ENCODE results near the gene TSHZ2. TPM values are rescaled to one million over a fixed set of nuclear protein-coding genes. Genes with fewer than 3 reads are reported as not detected.
A peak's percentile ranks its signal among the peaks of the same experiment; 100 is the strongest.

The TSHZ2 gene
- total RNA-seq, 3 donors from 2014 or later, result 31.7 to 106 (median 59.6) TPM

DNA sequence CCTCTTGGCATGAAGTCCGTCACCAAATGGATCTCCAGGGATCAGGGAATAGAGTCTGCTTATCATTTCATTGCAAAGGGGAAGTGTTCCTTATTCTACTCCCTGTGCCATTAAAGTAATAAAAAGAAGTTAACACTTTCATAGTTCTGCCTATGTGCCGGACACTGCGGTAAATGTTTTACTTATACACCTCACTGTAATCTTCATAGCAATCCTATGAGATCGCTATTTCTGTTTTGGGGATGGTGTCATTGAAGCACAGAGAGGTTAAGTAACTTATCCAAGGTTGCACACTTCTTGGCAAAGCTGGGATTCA is 177.7 kb downstream of the TSHZ2 start:
- Histone ChIP-seq H3K27ac (peak overlapping the region; percentile 3 to 5), H3K4me1 (peaks cover 0 to 11% of the 10 kb centered on the region in 2 donors), H3K36me3 (no peaks in the 10 kb centered on the region), H3K4me3 (peak overlapping the region in 1 of 3 donors; percentile 6), H3K27me3 (no peaks in the 10 kb centered on the region), H3K9me3 (no peaks in the 10 kb centered on the region)
- TF ChIP-seq POLR2A (IDR thresholded peaks at IDR 0.05) (no peak), POLR2AphosphoS5 (IDR thresholded peaks at IDR 0.05) (no peak)
- DNase-seq (ENCODE audit: low spot score in 2 of 2), result no peak
- intact Hi-C loops (cut with DNase I; ENCODE audit: low total_unique reads), result no loop called here

DNA sequence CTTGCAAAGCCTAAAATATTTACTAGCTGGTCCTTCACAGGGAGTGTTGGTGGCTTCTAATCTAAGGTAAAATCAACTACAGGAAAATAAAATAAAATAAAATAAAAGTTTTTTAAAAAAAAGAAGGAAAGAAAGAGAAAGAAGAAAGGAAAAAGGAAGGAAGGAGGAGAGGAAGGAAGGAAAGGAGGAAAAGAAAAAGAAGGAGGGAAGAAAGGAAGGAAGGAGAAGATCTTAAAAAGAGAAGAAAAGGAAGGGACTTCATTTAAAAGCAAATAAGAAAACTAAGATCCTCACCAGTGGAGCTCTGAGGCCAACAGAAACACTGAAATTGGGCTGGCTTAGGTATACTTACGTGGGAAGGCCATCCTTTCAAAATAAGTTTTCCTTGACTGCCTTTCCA is 178.4 kb downstream of the TSHZ2 start:
- peaks cover 0 to 11% of the 10 kb centered on the region in 2 donors for H3K4me1 ChIP-seq
- DNase-seq (ENCODE audit: low spot score in 2 of 2), result no peak
- H3K36me3 ChIP-seq, result no peaks in the 10 kb centered on the region
- TF ChIP-seq, protein P1, sequence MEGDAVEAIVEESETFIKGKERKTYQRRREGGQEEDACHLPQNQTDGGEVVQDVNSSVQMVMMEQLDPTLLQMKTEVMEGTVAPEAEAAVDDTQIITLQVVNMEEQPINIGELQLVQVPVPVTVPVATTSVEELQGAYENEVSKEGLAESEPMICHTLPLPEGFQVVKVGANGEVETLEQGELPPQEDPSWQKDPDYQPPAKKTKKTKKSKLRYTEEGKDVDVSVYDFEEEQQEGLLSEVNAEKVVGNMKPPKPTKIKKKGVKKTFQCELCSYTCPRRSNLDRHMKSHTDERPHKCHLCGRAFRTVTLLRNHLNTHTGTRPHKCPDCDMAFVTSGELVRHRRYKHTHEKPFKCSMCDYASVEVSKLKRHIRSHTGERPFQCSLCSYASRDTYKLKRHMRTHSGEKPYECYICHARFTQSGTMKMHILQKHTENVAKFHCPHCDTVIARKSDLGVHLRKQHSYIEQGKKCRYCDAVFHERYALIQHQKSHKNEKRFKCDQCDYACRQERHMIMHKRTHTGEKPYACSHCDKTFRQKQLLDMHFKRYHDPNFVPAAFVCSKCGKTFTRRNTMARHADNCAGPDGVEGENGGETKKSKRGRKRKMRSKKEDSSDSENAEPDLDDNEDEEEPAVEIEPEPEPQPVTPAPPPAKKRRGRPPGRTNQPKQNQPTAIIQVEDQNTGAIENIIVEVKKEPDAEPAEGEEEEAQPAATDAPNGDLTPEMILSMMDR (IDR thresholded peaks at IDR 0.05), result no peak
- TF ChIP-seq POLR2AphosphoS5 (IDR thresholded peaks at IDR 0.05), result no peak
- no peaks in the 10 kb centered on the region for H3K27me3 ChIP-seq
- intact Hi-C loops (cut with DNase I; ENCODE audit: low total_unique reads), result no loop called here
- H3K4me3 ChIP-seq, result no peak overlapping the region
- H3K27ac ChIP-seq, result peak overlapping the region in 1 of 2 donors; percentile 24
- no peaks in the 10 kb centered on the region for H3K9me3 ChIP-seq

DNA sequence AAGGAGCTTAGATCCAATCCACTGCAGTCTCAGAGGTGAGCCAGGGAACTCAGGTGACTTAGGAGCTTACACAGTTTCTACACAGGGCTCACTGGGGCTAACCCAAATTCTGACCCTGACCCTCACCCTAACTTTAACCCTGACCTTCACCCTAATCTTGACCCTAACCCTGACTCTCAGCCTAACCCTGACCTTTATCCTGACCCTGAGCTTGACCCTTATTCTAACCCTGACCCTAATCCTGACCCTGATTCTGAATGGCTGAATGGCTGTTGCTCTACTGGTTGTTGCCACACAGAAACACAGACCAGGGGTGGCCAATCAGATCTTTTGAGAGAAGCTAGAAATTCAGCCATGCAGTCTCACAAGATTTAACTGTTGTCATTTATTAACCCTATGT is 180.1 kb downstream of the TSHZ2 start:
- peaks cover 0 to 11% of the 10 kb centered on the region in 2 donors for H3K4me1 ChIP-seq
- no peak overlapping the region for H3K4me3 ChIP-seq
- no peaks in the 10 kb centered on the region for H3K27me3 ChIP-seq
- H3K36me3 ChIP-seq, result no peaks in the 10 kb centered on the region
- H3K9me3 ChIP-seq, result no peaks in the 10 kb centered on the region
- DNase-seq (ENCODE audit: low spot score in 2 of 2), result no peak
- no peak overlapping the region for H3K27ac ChIP-seq
- TF ChIP-seq POLR2A (IDR thresholded peaks at IDR 0.05) (no peak), POLR2AphosphoS5 (IDR thresholded peaks at IDR 0.05) (no peak)
- TF ChIP-seq, protein P1 (IDR thresholded peaks at IDR 0.05), result no peak
- intact Hi-C loops (cut with DNase I; ENCODE audit: low total_unique reads), result no loop called here

DNA sequence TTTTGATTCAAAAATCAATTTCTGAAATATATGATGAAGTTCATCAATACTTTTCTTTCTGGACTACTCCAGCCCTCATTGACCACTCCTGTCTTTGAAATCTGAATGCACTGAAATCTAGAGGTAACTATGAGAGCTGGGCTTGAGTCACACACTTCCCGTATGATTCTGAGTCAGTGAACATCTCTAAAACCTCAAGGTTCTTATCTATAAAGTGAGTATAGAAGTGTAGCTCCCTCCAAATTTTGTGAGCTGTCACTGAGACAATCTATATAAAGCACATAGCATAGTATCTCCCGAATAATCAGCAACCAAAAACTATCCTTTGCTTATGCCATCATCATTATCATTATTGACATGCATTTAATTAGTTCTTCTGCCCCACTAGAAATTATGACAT is 182.4 kb downstream of the TSHZ2 start:
- no peak overlapping the region for H3K27ac ChIP-seq
- H3K27me3 ChIP-seq, result no peaks in the 10 kb centered on the region
- no peak for TF ChIP-seq POLR2A (IDR thresholded peaks at IDR 0.05)
- no peak for TF ChIP-seq POLR2AphosphoS5 (IDR thresholded peaks at IDR 0.05)
- TF ChIP-seq, protein P1 (IDR thresholded peaks at IDR 0.05), result no peak
- H3K9me3 ChIP-seq, result no peaks in the 10 kb centered on the region
- intact Hi-C loops (cut with DNase I; ENCODE audit: low total_unique reads), result no loop called here
- H3K4me3 ChIP-seq, result no peak overlapping the region
- H3K4me1 ChIP-seq, result peaks cover 0 to 11% of the 10 kb centered on the region in 2 donors
- H3K36me3 ChIP-seq, result no peaks in the 10 kb centered on the region
- no peak for DNase-seq (ENCODE audit: low spot score in 2 of 2)

DNA sequence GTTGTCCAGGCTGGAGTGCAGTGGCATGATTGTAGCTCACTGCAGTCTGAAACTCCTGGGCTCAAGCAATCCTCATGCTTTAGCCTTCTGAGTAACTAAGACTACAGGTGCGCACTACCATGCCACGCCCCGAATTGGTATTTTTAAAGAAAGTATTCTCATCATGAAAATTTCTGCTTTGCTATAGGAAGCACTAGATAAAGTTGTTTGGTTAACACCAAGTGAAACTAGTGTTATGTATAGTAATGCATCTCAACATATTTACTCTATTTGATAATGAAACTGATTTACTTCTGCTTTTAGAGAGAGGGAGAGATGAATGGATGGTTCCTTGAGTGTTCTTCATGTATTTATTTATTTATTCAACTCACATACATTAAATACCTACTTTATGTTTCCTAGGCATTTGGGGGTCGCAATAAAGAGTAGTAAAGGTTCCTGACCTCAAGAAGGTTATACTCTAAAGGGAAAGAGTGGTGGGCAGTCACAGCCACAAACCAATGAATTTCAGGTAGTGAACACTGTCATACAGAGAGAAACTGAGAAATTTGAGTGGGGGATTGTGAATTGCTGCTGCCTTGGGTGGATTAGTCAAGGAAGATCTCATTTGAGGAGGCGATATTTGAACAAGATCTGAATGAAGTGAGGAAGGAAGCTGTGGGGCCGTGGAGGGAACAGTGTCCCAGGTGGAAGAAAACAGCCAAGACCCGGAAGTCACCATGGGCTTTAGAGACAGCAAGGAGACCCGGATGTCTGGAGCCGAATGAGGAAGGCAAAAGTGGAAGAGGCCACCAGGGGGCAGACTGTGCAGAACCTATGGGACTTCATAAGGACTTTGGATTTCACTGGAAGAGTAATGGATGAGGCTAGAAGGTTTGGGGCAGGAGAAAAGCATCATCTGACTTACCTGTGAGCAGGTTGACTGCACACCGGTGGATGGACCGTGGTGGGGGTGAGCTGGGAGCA is 185.6 kb downstream of the TSHZ2 start:
- intact Hi-C loops (cut with DNase I; ENCODE audit: low total_unique reads), result no loop called here
- Histone ChIP-seq H3K27me3 (no peaks in the 10 kb centered on the region), H3K27ac (no peak overlapping the region), H3K9me3 (no peaks in the 10 kb centered on the region), H3K36me3 (no peaks in the 10 kb centered on the region), H3K4me1 (no peaks in the 10 kb centered on the region), H3K4me3 (no peak overlapping the region)
- no peak for DNase-seq (ENCODE audit: low spot score in 2 of 2)
- TF ChIP-seq, protein P1 (IDR thresholded peaks at IDR 0.05), result peak in 2 of 3 donors; percentile 20 to 22
- TF ChIP-seq POLR2AphosphoS5 (IDR thresholded peaks at IDR 0.05), result no peak

Measured in breast epithelium (tissue), 4 donors.